ENCODE results near the gene TPSD1. TPM values are rescaled to one million over a fixed set of nuclear protein-coding genes. Genes with fewer than 3 reads are reported as not detected.

Gene TPSD1
- total and polyA plus RNA-seq, 2 donors (not counting 3 experiments of a cell fraction or from before 2014, with no cell fraction given): not detected

DNA sequence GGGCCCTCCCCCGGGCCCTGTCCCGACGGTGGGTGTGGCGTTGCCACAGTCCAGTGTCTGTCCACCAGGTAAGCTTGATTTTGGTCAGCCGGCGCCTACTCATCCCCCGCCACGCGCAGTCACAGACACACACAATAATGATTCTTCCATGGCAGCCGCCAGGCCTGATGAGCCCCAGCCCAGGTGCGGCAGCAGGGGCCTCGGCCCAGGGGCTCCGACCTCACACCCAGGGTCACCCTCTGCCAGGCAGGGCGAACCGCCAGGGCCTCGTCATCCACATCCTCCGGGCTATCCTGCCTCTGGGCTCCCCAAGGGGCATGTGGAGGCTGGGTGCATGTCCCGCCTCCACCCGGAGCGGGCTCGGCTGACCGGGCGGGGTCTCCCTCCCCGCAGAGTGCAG lies 38.3 kb upstream of the TPSD1 start:
- Histone ChIP-seq H3K4me2 (ENCODE audit: insufficient read depth, low read length) (no peak overlapping the region), H3K27ac (ENCODE audit: insufficient read depth, low read depth, low read length) (no peak overlapping the region), H3K9ac (replicated peaks; ENCODE audit: extremely low read depth, insufficient read depth, low read length) (no peak overlapping the region), H3K4me1 (ENCODE audit: control insufficient read depth, extremely low read depth, insufficient read depth, low read length) (no peaks in the 10 kb centered on the region), H3K9me1 (replicated peaks; ENCODE audit: control insufficient read depth, extremely low read depth, insufficient read depth, low read length) (no peaks in the 10 kb centered on the region), H3K27me3 (ENCODE audit: control insufficient read depth in 2 of 2, insufficient read depth in 2 of 2, low read length in 2 of 2) (no peaks in the 10 kb centered on the region), H2AFZ (ENCODE audit: low read depth, low read length) (no peak overlapping the region), H3K4me3 (replicated peaks in 1 of 3; ENCODE audit: insufficient read depth in 1 of 3, low read depth in 1 of 3, low read length in 3 of 3) (no peak overlapping the region), H3K79me2 (ENCODE audit: control insufficient read depth, insufficient read depth, low read length) (no peaks in the 10 kb centered on the region), H3K9me3 (replicated peaks; ENCODE audit: control insufficient read depth, insufficient read depth, low read length) (no peaks in the 10 kb centered on the region), H4K20me1 (replicated peaks; ENCODE audit: control insufficient read depth, extremely low read depth, insufficient read depth, low read length) (no peaks in the 10 kb centered on the region), H3K36me3 (ENCODE audit: control insufficient read depth in 2 of 2, extremely low read depth in 1 of 2, insufficient read depth in 2 of 2, low read length in 2 of 2) (no peaks in the 10 kb centered on the region)
- POLR2A ChIA-PET: no interaction called here
- CTCF ChIA-PET: no interaction called here
- no peak for FAIRE-seq
- dilution Hi-C loops (cut with MboI; ENCODE audit: extremely low pct_ligation_motif_present, low sequenced_read_pairs): no loop called here
- no TSS peak for BruUV-seq (replicated peaks)
- no peak for DNase-seq (ENCODE audit: low read depth, low spot score)
- intact Hi-C loops (cut with micrococcal nuclease): loop anchor here (2.0 kb wide), 1 partner anchor 43 kb away; no protein-coding TSS in a partner anchor
- TF ChIP-seq, protein P1, sequence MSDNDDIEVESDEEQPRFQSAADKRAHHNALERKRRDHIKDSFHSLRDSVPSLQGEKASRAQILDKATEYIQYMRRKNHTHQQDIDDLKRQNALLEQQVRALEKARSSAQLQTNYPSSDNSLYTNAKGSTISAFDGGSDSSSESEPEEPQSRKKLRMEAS (IDR thresholded peaks at IDR 0.05; ENCODE audit: insufficient read depth, insufficient read length): no peak

DNA sequence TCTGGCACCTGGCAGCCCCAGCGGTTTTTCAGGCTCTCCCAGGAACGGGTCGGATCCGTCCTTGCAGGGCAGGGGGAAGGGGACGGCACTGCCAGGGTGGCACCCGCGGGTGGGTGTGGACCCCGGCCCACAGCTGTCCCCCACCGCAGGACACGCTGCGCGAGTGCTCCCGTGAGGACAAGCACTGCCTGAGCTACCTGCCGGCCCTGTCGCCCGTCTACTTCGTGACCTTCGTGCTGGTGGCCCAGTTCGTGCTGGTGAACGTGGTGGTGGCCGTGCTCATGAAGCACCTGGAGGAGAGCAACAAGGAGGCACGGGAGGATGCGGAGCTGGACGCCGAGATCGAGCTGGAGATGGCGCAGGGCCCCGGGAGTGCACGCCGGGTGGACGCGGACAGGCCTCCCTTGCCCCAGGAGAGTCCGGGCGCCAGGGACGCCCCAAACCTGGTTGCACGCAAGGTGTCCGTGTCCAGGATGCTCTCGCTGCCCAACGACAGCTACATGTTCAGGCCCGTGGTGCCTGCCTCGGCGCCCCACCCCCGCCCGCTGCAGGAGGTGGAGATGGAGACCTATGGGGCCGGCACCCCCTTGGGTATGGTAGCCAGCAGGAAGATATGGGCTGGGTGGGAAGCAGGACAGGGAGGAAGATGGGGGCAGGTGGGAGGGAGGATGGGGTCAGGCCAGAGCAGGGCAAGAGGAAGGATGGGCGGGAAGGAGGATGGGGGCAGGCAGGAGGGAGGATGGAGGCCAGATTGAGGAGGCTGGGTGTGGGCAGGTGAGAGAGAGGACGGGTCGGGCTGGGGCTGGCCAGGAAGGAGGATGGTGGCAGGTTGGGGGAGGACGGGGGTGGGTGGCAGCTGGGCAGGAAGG lies 37.6 kb upstream of the TPSD1 start:
- Histone ChIP-seq H3K9ac (replicated peaks; ENCODE audit: extremely low read depth, insufficient read depth, low read length) (no peak overlapping the region), H3K27me3 (ENCODE audit: control insufficient read depth in 2 of 2, insufficient read depth in 2 of 2, low read length in 2 of 2) (no peaks in the 10 kb centered on the region), H3K4me2 (ENCODE audit: insufficient read depth, low read length) (no peak overlapping the region), H3K4me3 (replicated peaks in 1 of 3; ENCODE audit: insufficient read depth in 1 of 3, low read depth in 1 of 3, low read length in 3 of 3) (no peak overlapping the region), H4K20me1 (replicated peaks; ENCODE audit: control insufficient read depth, extremely low read depth, insufficient read depth, low read length) (no peaks in the 10 kb centered on the region), H3K9me3 (replicated peaks; ENCODE audit: control insufficient read depth, insufficient read depth, low read length) (no peaks in the 10 kb centered on the region), H3K36me3 (ENCODE audit: control insufficient read depth in 2 of 2, extremely low read depth in 1 of 2, insufficient read depth in 2 of 2, low read length in 2 of 2) (no peaks in the 10 kb centered on the region), H3K27ac (ENCODE audit: insufficient read depth, low read depth, low read length) (no peak overlapping the region), H2AFZ (ENCODE audit: low read depth, low read length) (no peak overlapping the region), H3K4me1 (ENCODE audit: control insufficient read depth, extremely low read depth, insufficient read depth, low read length) (no peaks in the 10 kb centered on the region), H3K79me2 (ENCODE audit: control insufficient read depth, insufficient read depth, low read length) (no peaks in the 10 kb centered on the region), H3K9me1 (replicated peaks; ENCODE audit: control insufficient read depth, extremely low read depth, insufficient read depth, low read length) (no peaks in the 10 kb centered on the region)
- ChIA-PET POLR2A (no interaction called here), CTCF (no interaction called here)
- dilution Hi-C loops (cut with MboI; ENCODE audit: extremely low pct_ligation_motif_present, low sequenced_read_pairs): no loop called here
- intact Hi-C loops (cut with micrococcal nuclease): no loop called here
- no peak for FAIRE-seq
- no peak for DNase-seq (ENCODE audit: low read depth, low spot score)
- no TSS peak for BruUV-seq (replicated peaks)
- no peak for TF ChIP-seq FOS (IDR thresholded peaks at IDR 0.05; ENCODE audit: borderline replicate concordance, insufficient read depth, low read length)
- no peak for TF ChIP-seq MYC (IDR thresholded peaks at IDR 0.05; ENCODE audit: low read depth, low read length)
- no peak for TF ChIP-seq JUN (IDR thresholded peaks at IDR 0.05; ENCODE audit: borderline replicate concordance, insufficient read depth, insufficient read length, low read depth)
- TF ChIP-seq CTCF (IDR thresholded peaks at IDR 0.05; ENCODE audit: extremely low read depth in 1 of 2, insufficient read depth in 1 of 2, low read depth in 1 of 2, low read length in 2 of 2): no peak
- TF ChIP-seq POLR2A (IDR thresholded peaks at IDR 0.05; ENCODE audit: low read depth, low read length): no peak
- TF ChIP-seq, protein P1 (IDR thresholded peaks at IDR 0.05; ENCODE audit: insufficient read depth, insufficient read length): no peak
- no peak for TF ChIP-seq GATA2 (IDR thresholded peaks at IDR 0.05; ENCODE audit: insufficient read depth, insufficient read length, low read depth, low read length)
- no peak for TF ChIP-seq EZH2 (IDR thresholded peaks at IDR 0.05; ENCODE audit: borderline replicate concordance, low read depth, low read length, severe bottlenecking)
- TF ChIP-seq POLR2AphosphoS5 (IDR thresholded peaks at IDR 0.05; ENCODE audit: insufficient read depth, low read depth, low read length): no peak

All from endothelial cell of umbilical vein (primary cell).